CD4-positive, alpha-beta T cell treated with Interferon gamma for 1 hour (primary cell): ENCODE measurements around the gene PARP1.
"Not testable (repeated sequence)": the region's sequence is repeated elsewhere in the genome, so short reads cannot be mapped to it uniquely, and the experiment has no call there.

ENCODE experiments used
- DNase-seq: peaks from one replicate; pipeline ENCODE4 v3.0.0-alpha.2; 2020

PARP1 gene

DNA sequence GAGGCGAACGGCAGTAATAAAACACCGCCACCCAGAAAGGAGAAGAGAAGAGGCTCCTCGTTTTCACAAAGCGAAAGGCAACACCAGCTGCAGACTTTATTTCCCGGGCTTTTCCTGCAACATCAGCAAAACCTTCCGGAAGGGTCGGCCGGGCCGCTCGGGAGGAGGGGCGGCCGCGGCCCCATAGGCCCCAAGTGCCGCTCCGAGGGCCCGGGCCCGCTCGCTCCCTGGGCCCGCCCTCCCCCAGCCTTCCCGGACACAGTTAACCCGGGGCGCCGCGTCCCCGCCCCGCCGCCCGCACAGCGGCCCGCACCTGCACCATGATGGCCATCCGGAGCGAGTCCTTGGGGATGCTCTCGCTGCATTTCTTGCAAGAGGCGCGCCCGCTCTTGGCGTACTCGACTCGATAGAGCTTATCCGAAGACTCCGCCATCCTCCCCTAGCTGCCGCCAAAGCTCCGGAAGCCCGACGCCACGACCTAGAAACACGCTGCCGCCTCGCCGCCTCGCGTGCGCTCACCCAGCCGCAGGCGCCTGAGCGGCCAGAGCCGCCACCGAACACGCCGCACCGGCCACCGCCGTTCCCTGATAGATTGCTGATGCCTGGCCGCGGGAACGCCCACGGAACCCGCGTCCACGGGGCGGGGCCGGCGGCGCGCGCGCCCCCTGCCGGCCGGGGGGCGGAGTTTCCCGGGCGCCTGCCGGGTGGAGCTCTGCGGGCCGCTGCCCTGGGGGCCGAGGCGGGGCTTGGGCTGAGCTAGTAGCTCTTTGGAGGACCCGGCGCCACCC is at the start of gene PARP1:
Gene PARP1, minus strand, starts transcription at position 597 of the 788 bp plus-strand sequence. Its CDS starts 164 bp downstream, at position 433.
- DNase-seq = peak; percentile 91

DNA sequence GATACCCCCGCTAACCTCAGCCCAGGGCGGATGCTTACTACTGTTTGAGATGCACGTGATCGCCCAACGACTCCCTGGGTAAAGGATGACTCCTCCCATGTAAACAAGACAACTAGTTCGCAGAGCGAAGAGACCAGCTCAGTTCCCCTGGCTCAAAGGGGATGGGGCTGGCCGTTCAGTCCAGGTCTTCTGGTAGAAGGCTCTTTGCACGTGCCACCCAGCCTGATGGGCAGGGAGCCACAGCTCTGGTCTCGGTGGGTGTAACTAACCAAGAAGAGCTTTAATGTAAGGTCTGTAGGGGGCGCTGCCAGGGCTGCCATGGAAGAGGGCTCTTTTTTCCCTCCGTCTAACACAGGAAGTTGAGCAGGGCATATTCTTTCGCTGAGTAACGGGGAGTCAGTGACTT is 49.4 kb upstream of the PARP1 start:
- peak; percentile 31 for DNase-seq

DNA sequence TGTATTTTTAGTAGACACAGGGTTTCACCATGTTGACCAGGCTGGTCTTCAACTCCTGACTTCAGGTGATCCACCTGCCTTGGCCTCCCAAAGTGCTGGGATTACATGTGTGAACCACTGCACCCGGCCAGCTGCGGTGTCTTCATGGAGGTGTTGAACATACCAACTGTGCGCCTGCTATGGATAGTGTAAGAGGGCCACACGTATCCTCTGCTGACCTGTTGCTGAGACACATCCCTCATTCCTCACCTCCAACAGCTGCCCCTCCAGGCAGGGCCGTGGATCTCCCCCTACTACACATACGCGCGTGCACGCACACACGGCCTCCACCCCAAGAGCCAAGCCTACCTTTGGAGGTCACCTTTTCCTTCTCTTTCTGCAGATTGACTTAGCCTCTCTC is 48.0 kb upstream of the PARP1 start:
- no peak for DNase-seq

DNA sequence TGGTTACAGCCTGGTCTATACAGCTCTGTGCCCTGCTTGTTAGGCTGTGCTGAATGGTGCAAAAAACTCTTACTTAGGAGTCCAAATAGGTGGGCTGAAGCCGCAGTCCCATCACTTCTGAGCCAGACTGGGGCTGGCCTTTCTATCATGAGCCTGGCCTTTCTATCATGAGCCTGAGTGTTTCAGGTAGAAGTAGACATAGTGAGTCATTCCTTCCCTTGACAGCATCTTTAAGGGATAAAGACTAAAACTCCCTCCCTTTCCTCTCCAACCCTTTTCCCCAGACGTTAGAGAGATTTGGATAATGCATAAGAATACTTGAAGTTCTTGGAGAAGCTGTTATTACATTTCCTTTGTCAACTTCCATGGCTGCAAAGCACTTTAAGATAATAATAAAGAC is 46.5 kb upstream of the PARP1 start:
- no peak for DNase-seq

DNA sequence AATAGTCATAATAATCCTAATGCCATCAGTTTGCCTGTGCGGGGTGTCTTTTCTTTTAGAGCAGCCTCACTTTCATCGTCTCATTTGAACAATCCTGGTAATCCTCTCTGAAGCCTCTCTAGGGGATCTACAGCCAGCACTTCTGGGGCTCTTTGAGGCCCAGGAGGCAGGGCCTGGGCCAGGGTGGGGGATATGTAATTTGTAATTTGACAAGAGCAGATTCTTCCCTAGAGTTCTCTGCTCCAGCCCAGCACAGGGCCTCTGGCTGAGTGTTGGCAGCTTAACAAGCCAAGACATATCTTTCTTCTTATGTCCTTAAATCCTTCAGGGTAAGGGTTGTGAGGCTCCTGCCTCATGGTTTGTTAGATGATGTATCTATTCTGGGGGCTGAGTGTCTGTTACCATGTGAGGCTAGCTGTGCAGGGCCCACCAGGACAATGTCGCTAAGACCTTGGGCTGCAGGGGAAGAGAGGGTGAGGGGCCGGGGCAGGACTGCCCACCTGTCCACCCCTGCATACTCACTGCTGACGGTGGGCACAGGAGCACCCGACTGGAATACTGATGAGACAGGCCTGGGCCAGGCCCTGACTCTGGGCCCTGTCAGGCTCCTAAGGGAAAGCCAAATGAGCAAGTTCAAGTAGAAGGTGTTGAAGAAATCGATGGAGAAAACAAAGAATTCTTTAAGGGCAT is 45.3 kb upstream of the PARP1 start:
- no peak for DNase-seq

DNA sequence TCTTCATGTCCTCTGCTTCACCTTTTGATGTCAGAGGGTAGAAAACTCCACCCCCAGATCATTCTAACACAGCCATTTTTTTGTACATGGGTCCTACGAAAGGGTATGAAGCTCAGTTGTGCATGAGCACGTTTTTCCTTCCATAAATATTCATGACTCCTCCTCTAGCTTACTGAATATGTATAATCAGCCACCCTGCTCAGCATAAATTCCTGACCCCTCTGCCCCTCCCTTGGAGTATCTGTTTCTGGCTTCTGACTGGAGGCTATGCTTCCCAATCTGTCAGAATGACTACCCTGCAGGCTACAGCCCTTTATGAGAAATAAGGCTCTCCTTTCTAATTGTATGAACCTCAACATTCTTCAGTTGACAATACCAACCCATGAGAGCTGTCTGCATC is 42.8 kb upstream of the PARP1 start:
- no peak for DNase-seq

DNA sequence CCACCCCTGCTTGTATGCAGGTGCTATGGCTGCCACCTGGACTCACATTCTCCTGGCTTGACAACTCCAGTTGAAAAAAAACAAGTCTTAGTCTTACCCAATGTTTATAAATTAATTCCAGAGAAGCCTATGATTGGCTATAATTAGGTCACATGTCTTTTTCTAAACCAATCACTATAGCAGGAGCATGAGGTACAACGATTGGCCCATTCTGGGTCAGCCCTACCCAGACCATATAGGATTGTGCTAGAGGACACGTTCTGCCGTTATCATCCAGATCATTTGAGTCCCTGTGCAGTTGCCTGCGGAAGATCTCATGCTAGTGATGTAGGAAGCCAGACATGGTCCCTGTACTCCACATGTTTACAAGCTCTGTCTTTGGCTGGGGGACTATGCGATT is 41.9 kb upstream of the PARP1 start:
- no peak for DNase-seq

DNA sequence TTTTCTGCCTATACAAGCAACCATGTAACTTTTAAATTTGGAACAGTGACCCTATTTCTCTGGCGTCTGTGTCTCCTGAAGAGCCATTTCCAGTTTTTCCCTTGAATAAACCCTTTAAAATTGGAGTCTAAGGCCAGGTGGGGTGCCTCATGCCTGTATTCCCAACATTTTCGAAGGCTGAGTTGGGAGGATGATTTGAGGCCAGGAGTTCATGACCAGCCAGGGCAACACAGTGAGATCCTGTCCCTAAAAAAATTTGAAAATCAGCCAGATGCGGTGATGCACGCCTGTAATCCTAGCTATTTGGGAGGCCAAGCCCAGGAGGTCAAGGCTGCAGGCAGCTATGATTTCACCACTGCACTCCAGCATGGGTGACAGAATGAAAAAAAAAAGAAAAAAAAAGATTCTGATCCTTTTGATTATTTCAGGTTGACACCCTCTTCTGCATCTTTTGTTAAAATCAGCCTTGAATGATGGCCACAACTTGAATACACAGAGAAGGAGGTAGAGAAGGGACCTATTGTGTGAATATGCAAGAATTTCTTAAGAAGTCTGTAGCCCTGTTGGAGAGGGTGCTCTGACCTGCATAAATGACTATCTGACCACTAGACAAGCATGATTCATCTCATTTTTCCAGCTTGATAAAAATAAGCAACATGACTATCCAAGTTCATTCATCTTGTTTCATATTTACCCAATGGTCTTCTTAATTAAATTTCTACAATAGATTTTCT is 40.2 kb upstream of the PARP1 start:
- DNase-seq = no peak

DNA sequence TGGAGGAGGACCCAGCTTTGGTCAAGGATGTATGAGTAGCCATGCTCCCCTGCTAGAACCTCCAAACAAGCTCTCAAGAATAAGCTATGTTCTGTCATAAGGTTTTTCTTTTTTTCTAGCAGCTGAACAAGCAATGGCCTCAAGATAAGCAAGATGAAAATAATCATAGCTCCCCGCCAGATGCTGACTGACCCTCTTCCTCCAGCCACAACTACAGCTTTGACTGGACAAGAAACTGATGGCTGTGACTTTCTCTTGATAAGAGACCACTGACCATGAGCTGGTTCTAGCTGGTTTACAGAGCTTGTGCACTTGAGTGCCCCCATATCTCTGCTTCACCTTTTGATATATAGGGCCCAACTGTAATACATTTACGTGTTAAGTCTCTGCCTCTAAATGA is 38.2 kb upstream of the PARP1 start:
- no peak for DNase-seq

DNA sequence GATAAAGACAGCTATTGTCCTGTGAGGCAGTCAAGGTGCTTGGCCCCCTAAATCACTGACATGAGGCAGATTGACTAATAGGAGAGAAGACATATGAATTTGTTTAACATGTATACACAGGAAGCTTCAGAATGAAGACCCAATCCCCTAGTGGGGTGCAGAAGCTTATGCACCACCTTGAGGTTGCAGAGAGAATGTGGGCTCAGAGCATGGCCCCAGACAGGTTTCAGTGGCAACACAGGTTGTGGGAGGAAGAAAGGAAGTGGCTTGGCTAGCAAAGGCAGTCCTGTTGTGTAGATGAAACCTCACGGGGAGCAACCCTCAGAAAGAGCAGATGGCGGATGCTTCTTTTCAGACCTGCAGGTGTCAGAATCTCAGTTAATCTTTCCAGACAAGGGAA is 37.0 kb upstream of the PARP1 start:
- peak; percentile 63 for DNase-seq

DNA sequence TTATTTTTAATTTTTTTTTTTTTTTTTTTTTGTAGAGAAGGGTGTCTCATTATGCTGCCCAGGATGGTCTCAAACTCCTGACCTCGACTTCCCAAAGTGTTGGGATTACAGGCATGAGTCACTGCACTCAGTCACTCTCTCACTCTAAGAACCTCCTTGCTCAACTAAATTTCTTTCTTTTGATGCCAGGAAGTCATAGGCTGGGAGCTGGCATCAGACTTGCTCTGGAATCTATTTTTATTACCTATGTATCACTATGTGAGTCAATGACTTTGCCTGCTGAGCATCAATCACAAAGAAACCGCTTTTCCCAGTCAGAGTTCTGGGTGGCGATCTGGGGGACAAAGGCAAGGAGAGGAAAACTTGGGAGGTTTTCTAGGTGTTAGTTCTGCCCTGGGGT is 35.5 kb upstream of the PARP1 start:
- DNase-seq = no peak

DNA sequence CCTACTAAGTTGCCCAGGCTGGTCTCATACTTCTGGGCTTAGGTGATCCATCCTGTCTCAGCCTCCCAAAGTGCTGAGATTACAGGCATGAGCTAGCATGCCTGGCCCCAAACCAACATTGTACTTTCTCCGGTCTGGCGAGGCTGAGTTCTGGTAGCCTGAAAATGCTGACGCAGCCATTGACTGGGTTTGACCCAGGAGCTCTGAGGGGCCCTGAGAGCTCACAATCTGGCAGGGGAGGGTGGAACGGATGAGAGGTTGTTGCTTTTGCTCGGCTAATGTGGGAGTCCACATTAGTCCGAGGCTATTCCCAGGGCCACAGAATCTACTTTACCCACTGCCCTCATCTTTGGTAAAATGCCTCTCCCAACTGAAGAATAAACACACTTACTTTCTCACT is 35.1 kb upstream of the PARP1 start:
- DNase-seq = no peak

DNA sequence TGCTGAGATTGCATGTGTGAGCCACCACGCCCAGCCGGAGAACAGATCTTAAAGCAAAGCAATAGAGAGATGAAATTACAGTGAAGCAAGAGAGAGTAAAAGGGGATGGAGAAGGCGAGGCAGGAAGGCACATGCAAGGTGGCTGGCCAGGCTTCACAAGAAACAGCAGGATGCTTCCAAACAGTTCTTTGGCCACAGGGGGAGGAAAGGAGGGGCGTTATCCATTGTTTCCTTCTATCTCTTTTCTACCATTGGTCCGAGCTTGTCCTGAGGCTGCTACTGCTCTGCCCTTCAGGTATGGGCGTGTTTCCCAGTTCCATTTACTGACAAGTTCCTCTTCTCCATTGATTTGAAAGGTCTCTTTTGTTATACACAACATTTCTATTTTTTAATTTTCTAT is 33.7 kb upstream of the PARP1 start:
- no peak for DNase-seq

DNA sequence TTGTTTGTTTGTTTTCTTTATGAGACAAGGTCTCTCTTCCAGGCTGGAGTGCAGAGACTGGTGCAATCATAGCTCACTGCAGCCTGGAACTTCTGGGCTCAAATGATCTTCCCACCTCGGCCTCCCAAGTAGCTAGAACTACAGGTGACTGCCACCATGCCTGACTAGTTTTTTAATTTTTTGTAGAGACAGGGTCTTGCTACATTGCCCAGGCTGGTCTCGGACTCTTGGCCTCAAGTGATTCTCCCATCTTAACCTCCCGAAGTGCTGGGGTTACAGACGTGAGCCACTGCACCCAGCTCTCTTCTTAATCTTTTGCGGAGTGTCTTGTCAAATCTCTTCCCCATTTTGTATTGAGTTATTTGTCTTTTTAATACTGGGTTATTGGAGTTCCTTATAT is 32.6 kb upstream of the PARP1 start:
- DNase-seq = no peak

DNA sequence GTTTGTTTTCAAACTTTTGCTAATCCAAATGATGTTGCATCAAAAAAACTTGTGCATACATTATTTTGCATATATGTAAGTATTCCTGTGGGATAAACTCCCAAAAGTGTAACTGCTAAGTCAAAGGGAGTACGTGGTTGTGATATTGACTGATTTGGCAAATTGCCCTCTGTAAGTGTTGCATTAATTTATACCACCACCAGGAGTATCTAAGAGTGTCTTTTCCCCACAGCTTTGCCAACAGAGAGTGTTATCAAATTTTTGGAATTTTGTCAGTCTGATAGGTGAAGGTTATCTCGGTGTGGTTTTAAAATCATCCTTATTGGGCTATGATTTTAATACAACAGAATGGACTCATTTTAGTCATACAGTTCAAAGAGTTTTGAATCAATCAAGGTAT is 30.1 kb upstream of the PARP1 start:
- DNase-seq = no peak

DNA sequence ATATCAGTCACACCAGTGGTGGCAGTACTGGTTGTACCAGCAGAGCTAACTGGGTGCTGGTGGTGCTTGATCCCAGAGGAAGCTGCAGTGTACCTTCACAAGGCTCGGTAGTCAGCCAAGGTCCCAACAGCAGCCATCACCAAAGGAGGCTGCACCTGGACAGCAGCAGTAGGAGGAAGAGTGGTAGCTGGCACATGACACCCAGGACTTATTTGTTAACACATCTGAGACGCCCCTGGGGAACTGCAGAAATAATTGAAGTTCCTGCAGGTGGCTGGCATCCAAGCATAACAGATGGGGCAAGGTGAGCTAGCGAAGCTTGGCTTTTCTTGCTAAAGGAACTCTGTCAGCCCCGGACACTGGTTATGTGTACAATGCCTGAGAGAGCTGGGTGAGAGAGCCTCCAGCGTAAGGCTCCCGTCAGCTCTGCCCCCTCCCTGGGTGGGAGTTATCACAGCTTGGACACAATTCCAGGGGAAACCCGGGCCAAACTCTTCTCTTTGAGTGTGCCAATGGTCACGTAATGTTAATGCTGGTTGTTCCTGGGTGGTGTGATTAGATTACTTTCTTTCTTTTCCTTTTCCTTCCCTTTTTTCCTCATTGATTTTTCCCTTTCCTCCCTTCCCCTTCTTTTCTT is 29.1 kb upstream of the PARP1 start:
- DNase-seq = peak; percentile 66

DNA sequence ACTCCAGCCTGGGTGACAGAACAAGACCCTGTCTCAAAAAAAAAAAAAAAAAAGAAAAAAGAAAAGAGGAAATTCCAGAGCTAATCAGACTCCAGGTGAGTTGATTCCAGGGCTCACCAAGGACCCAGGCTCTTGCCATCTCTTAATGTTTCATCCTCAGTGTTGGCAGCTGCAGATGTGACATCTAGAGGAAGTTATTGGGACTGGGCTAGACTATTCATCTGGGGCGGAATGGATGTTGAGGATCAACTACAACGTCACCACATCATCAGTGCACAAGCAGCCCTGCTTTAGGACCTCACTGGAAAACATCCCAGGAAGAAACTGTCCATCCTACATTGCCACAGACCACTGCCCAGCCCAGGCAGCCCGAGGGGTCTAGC is 28.6 kb upstream of the PARP1 start:
- DNase-seq = no peak

DNA sequence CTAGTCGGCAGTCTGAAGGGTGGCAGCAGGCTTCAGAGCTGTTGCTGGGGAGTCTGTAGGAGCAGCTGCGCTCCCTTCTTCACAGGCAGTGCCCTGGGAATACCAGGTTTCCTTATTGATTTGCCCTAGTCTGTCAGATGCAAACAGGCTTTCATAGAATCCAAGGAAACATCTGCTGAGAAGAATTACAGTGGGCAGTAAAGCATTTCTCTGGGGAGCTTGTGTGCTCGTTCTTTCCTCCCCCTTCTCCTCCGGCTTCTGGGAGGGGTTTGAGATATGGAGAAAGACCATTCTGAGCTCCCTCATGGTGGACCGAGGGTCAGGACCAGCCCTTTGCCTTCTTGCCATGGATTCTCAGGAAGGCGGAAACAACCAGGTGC is 25.4 kb upstream of the PARP1 start:
- DNase-seq = no peak

DNA sequence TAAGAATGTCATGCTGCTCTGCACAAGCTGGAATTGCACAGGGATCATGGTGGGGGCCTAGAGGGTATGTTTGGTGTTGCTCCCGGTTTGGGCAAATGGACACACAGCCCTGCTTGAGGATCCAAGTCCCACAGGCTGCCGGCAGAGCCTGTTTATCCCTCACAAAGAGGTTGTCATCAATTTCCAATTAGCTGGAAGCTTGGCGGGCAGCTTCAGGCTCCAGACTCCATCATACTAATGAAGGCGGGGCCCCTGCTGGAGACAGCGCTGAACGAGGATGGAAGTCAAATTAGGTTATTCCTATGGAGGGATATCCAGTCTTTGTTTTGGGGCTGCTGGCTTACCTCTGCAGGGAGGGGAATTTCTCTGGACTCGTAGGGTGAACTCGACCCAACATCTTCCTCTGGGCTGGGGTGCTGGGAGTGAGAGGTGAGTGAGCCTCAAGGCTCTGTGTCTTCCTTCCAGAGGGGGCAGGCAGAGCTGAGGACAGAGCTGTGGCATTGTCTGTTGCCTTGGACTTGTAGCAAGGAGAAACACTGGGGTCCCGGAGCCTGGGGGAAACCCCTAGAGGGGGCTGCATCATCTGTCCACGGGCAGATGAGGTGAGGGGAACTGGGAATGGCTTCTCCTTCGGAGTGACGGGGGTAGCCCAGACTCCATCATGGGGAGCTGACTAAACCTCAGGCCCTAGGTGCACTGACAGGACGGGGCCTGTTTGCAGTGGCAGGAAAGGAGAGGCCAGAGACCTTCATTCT is 24.9 kb upstream of the PARP1 start:
- DNase-seq = no peak

DNA sequence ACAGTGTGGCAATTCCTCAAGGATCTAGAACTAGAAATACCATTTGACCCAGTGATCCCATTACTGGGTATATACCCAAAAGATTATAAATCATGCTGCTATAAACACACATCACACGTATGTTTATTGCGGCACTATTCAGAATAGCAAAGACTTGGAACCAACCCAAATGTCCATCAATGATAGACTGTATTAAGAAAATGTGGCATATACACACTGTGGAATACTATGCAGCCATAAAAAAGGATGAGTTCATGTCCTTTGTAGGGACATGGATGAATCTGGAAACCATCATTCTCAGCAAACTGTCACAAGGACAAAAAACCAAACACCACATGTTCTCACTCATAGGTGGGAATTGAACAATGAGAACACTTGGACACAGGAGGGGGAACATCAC is 24.0 kb upstream of the PARP1 start:
- DNase-seq = not testable (repeated sequence)

DNA sequence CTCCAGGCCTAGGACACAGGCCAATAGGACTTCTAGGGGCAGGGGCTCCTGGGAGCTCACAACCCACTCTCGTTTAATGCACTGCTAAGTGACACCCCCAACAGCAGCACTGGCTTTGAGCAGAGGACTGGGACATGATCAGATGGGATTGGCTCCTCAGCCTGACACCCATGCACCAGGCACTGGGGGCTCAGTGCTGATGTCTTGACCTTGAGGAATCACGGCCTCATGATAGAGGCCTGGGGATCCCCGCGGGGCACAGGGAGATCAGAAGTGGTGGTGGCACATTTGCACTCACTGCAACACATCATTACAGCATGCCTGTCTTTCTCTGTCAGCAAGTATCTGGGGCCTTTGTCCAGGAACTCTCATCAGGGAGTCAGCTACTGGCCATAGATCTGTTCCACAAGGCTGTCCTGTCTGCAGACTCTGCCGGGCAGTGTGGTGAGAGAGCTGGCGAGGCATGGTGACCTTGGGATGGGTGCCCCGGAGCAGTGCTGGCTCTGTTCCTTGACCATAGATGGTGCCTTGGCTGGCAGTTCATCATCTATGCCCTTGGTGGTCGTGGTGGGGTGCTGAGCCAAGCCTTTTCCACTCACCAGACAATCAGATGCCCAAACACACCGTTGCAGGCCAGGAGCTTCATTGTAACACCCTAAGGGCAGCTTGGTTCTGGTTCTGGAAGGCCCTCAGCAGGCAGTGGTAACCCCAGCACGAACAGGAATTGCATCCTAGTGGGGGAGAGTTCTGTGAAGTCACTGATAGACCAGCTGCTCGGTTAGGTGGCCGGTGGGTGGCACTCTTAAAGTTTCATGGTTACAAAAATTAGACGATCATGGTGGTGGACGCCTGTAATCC is 22.2 kb upstream of the PARP1 start:
- DNase-seq = no peak
